HEK293 (cell line): Measurements from ENCODE around the gene ASNS.
"Not testable (repeated sequence)": the region's sequence is repeated elsewhere in the genome, so short reads cannot be mapped to it uniquely, and the experiment has no call there.

ENCODE experiments used
- CTCF ChIA-PET: fragments of 350-600 bp; formaldehyde crosslinking; extraction: SDS; loops from one replicate; lab custom pipeline; 2021; ENCODE audit warnings: antibody characterized with exemption; lab: Yijun Ruan, JAX
- POLR2A ChIA-PET: fragments of 300-600 bp; formaldehyde crosslinking; extraction: SDS; loops from one replicate; lab custom pipeline; 2020; ENCODE audit warnings: antibody characterized with exemption, inconsistent platforms; lab: Yijun Ruan, JAX
- H3K27ac ChIP-seq: fragments of 200-500 bp; sonication (Bioruptor generic); 2 replicates; pipeline ENCODE4 v1.5.1; 2014; ENCODE audit warnings: low read depth, low read length, control low read depth, inconsistent platforms; ENCODE audit errors: extremely low read depth
- H3K36me3 ChIP-seq, 2 experiments: fragments of 200-500 bp in 1 of 2; sonication (Bioruptor generic) in 1 of 2; 1 replicate in 1 of 2; 2 replicates in 1 of 2; pipeline ENCODE4 v1.5.1; 2014 to 2017; ENCODE audit warnings: inconsistent platforms in 2 of 2, low read length in 2 of 2; ENCODE audit not compliant: control insufficient read depth in 2 of 2, insufficient read depth in 1 of 2
- H3K4me1 ChIP-seq: fragments of 200-500 bp; sonication (Bioruptor generic); 2 replicates; pipeline ENCODE4 v1.5.1; 2014; ENCODE audit warnings: mild to moderate bottlenecking, low read length, inconsistent platforms; ENCODE audit not compliant: control insufficient read depth, insufficient read depth
- H3K4me3 ChIP-seq: 2 replicates; pipeline ENCODE4 v1.5.1; 2011; ENCODE audit warnings: low read depth, mild to moderate bottlenecking, control low read depth, low read length, moderate library complexity
- H3K9me3 ChIP-seq: fragments of 200-500 bp; sonication (Bioruptor generic); 2 replicates; pipeline ENCODE4 v1.5.1; 2014; ENCODE audit warnings: low read depth, low read length, inconsistent platforms; ENCODE audit not compliant: control insufficient read depth, insufficient read depth
- BCL11A ChIP-seq: fragments of 450-650 bp; formaldehyde crosslinking; IDR thresholded peaks from 2 replicates; pipeline ENCODE4 v1.5.1; 2016; ENCODE audit warnings: low read depth, missing biosample characterization, missing genetic modification characterization
- FEZF1 ChIP-seq: fragments of 450-650 bp; formaldehyde crosslinking; IDR thresholded peaks from 2 replicates; pipeline ENCODE4 v1.5.1; 2016; ENCODE audit warnings: missing biosample characterization, missing genetic modification characterization
- KLF1 ChIP-seq: fragments of 450-650 bp; formaldehyde crosslinking; IDR thresholded peaks from 2 replicates; pipeline ENCODE4 v1.5.1; 2016; ENCODE audit warnings: missing biosample characterization, missing genetic modification characterization
- KLF7 ChIP-seq: fragments of 450-650 bp; formaldehyde crosslinking; IDR thresholded peaks from 2 replicates; pipeline ENCODE4 v1.5.1; 2016; ENCODE audit warnings: missing biosample characterization, missing genetic modification characterization, borderline replicate concordance
- KLF9 ChIP-seq: fragments of 450-650 bp; formaldehyde crosslinking; IDR thresholded peaks from 2 replicates; pipeline ENCODE4 v1.5.1; 2016; ENCODE audit warnings: missing biosample characterization, missing genetic modification characterization, low read depth
- OSR2 ChIP-seq: fragments of 450-650 bp; formaldehyde crosslinking; IDR thresholded peaks from 2 replicates; pipeline ENCODE4 v1.5.1; 2016; ENCODE audit warnings: missing biosample characterization, missing genetic modification characterization
- OVOL3 ChIP-seq: fragments of 450-650 bp; formaldehyde crosslinking; IDR thresholded peaks from 2 replicates; pipeline ENCODE4 v1.5.1; 2016; ENCODE audit warnings: missing biosample characterization, missing genetic modification characterization
- WT1 ChIP-seq: fragments of 450-650 bp; formaldehyde crosslinking; IDR thresholded peaks from 2 replicates; pipeline ENCODE4 v1.5.1; 2016; ENCODE audit warnings: missing biosample characterization, missing genetic modification characterization
- ZNF654 ChIP-seq: fragments of 450-650 bp; formaldehyde crosslinking; IDR thresholded peaks from 2 replicates; pipeline ENCODE4 v1.5.1; 2016; ENCODE audit warnings: low read depth, missing biosample characterization, missing genetic modification characterization
- ZNF843 ChIP-seq: fragments of 450-650 bp; formaldehyde crosslinking; IDR thresholded peaks from 2 replicates; pipeline ENCODE4 v1.5.1; 2016; ENCODE audit warnings: missing biosample characterization, missing genetic modification characterization
- ZXDB ChIP-seq: fragments of 450-650 bp; formaldehyde crosslinking; IDR thresholded peaks from 2 replicates; pipeline ENCODE4 v1.5.1; 2016; ENCODE audit warnings: missing biosample characterization, missing genetic modification characterization
- TF ChIP-seq, protein P1 (sequence below): fragments of 450-650 bp; formaldehyde crosslinking; IDR thresholded peaks from 2 replicates; pipeline ENCODE4 v1.5.1; 2017; ENCODE audit warnings: missing biosample characterization, missing genetic modification characterization

ASNS gene

DNA sequence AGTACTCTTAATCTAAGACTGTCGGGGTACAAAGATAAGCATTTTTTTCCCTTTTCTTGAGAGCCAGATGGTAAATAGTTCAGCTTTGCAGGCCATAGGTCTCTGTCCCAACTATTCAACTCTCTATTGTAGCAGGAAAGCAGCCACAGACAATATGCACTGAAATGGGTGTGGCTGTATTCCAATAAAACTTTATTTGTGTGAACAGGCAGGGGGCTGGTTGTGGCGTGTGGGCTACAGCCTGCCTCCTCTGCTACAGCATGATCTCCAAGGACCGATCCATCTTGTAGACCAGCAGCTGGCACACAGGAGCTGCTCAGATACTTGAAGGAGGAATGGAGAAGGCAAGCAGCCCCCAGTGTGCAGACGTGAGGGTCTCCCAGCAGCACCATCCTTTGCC, 49.0 kb upstream of the ASNS start:
- CTCF ChIA-PET, H3K36me3 ChIP-seq, H3K4me1 ChIP-seq, H3K9me3 ChIP-seq, POLR2A ChIA-PET, H3K4me3 ChIP-seq, H3K27ac ChIP-seq: not testable (repeated sequence)
- TF ChIP-seq KLF9: peak; percentile 24; the same call in 1 of the 2 replicates

DNA sequence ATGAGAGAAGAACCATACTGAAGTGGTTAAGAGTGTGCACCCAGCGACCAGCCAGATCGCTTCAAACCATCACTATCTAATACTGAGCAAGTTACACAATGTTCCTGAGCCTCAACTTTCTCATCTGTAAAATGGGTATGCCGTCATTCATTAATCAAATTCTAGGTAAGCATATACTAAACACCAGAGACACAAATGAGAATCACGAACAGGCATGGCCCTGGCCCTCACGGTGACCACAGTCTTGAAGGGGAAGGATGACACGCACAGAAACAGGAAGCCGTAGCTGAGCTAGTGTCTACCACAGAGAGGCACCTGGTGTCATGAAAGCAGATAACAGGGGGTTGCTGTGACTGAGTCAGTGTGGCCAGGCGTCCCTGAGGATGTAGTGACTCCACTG, 43.1 kb upstream of the ASNS start:
- H3K4me1 ChIP-seq, H3K4me3 ChIP-seq, H3K9me3 ChIP-seq, H3K27ac ChIP-seq, H3K36me3 ChIP-seq, CTCF ChIA-PET: not testable (repeated sequence)
- POLR2A ChIA-PET: interaction anchor here (0.6 kb wide), 1 partner anchor 19 kb away, joined by 6 read pairs; no protein-coding TSS in a partner anchor

DNA sequence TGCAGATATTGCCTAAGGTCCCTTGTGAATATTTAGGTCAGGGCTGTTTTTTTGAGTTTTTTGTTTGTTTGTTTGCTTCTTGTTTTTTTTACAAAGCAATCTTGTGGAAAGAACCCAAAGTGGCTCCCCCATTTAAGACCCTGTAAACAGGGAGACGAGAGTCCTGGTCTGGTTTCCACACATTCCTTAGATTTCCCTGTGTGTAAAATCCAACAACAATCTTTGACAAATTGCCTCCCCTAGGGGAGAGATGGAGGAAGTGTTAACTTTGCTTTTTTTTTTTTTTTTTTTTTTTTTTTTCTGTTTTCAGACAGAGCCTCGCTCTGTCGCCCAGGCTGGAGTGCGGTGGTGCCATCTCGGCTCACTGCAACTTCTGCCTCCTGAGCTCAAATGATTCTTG, 40.1 kb upstream of the ASNS start:
- H3K27ac ChIP-seq, H3K4me3 ChIP-seq, H3K4me1 ChIP-seq, H3K36me3 ChIP-seq, POLR2A ChIA-PET, H3K9me3 ChIP-seq, CTCF ChIA-PET: not testable (repeated sequence)
- TF ChIP-seq ZNF654: peak; percentile 10; the same call in 1 of the 2 replicates

DNA sequence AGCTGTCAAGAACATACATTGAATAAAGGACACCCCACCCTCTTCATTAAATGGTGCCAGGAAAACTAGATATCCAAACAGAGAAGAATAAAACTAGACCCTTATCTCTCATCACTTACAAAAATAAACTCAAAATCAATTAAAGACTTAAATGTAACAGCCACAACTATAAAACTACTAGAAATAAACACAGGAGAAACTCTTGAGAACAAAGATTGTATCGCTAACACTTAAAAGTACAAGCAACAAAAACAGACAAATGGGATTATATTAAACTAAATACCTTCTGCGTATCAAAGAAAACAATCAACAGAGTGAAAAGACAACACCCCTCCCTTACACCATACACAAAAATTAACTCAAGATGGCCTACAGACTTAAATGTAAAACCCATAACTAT, 24.7 kb upstream of the ASNS start:
- H3K4me3 ChIP-seq, CTCF ChIA-PET, POLR2A ChIA-PET, H3K9me3 ChIP-seq, H3K4me1 ChIP-seq, H3K36me3 ChIP-seq: not testable (repeated sequence)
- TF ChIP-seq OVOL3 (tag by site-specific recombination) (peak; percentile 86), KLF1 (tag by site-specific recombination) (peak; percentile 79), WT1 (tag by site-specific recombination) (peak; percentile 79), FEZF1 (tag by site-specific recombination) (peak; percentile 85), ZNF843 (tag by site-specific recombination) (peak; percentile 72), OSR2 (tag by site-specific recombination) (peak; percentile 69), BCL11A (tag by site-specific recombination) (peak; percentile 25; the same call in 1 of the 2 replicates), ZXDB (tag by site-specific recombination) (peak; percentile 56; the same call in 1 of the 2 replicates), KLF7 (tag by site-specific recombination) (peak; percentile 40; the same call in 1 of the 2 replicates)
- TF ChIP-seq, protein P1, sequence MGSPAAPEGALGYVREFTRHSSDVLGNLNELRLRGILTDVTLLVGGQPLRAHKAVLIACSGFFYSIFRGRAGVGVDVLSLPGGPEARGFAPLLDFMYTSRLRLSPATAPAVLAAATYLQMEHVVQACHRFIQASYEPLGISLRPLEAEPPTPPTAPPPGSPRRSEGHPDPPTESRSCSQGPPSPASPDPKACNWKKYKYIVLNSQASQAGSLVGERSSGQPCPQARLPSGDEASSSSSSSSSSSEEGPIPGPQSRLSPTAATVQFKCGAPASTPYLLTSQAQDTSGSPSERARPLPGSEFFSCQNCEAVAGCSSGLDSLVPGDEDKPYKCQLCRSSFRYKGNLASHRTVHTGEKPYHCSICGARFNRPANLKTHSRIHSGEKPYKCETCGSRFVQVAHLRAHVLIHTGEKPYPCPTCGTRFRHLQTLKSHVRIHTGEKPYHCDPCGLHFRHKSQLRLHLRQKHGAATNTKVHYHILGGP (tag by site-specific recombination): peak; percentile 69
- TF ChIP-seq, all 188 proteins: peak for 10; not testable (repeated sequence) for 178
- not testable (repeated sequence) for H3K27ac ChIP-seq

DNA sequence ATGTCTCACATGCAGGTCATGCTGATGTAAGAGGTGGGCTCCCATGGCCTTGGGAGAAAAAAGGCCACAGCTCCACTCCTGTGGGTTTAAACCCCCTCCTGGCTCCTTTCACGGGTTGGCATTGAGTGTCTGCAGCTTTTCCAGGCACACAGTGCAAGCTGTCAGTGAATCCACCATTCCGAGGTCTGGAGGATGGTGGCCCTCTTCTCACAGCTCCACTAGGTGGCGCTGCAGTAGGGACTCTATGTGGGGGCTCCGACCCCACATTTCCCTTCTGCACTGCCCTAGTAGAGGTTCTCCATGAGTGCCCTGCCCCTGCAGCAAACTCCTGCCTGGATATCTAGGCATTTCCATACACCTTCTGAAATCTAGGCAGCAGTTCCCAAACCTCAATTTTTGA, 19.5 kb upstream of the ASNS start:
- H3K4me1 ChIP-seq, POLR2A ChIA-PET, H3K4me3 ChIP-seq, CTCF ChIA-PET, H3K27ac ChIP-seq, H3K36me3 ChIP-seq, H3K9me3 ChIP-seq: not testable (repeated sequence)

DNA sequence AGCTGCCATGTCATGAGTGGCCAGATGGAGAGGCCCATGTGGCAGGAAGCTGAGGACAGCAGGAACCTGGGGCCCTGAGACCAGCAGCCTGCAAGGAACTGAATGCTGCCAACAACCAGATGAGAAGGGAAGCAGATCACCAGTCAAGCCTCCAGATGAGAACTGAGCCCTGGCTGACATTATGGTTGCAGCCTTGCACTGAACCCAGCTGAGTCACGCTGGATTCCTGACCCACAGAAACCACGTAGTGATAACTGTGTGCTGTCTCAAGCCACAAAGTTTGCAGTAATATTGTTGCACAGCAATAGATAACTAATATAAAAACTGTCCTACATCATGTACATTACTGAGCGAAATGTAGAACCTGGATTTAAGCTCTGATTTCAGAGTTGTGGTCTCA, 7.3 kb upstream of the ASNS start:
- H3K4me1 ChIP-seq, POLR2A ChIA-PET, H3K36me3 ChIP-seq, H3K9me3 ChIP-seq, H3K27ac ChIP-seq, CTCF ChIA-PET, H3K4me3 ChIP-seq: not testable (repeated sequence)

DNA sequence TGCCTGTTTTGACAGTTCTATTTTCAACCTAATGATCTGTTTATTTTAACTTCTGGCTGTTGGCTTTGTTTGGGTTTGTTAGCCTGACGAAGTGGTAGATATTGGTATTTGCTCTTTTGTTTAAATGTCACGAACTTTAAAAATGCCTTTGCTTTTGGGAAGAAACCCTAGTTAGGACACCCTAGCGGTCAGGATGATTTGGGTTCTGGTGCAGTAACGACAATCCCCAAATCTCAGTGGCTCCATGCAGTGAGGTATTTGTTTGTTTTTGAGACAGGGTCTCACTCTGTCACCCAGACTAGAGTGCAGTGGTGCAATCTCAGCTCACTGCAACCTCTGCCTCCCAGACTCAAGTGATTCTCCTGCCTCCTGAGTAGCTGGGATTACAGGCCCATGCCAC, 2.7 kb upstream of the ASNS start:
- H3K4me1 ChIP-seq, POLR2A ChIA-PET, H3K4me3 ChIP-seq, H3K9me3 ChIP-seq, H3K27ac ChIP-seq, H3K36me3 ChIP-seq, CTCF ChIA-PET: not testable (repeated sequence)
